Measurements from ENCODE around the gene FAHD1.

The FAHD1 gene

GRCh38 chr16:1826691-1827573 lies at the start of gene FAHD1, which contains the start of gene HAGH:
Gene FAHD1, plus strand, starts transcription at chr16:1827206. Its CDS starts 33 bp downstream, at chr16:1827239.
Gene HAGH, minus strand, starts transcription at chr16:1826825. Its CDS starts 38 bp downstream, at chr16:1826787.
- peak; percentile 80 to 90 (median 84) for DNase-seq (ENCODE audit: low read depth in 2 of 3, low spot score in 2 of 3)

- DNase-seq (ENCODE audit: low read depth in 2 of 3, low spot score in 2 of 3) = no peak
Measured at GRCh38 chr16:1777375-1778199, 49.4 kb upstream of the FAHD1 start.

- DNase-seq (ENCODE audit: low read depth in 2 of 3, low spot score in 2 of 3) = no peak
Measured at GRCh38 chr16:1778200-1779179, 48.5 kb upstream of the FAHD1 start.

GRCh38 chr16:1779234-1779701 lies 47.7 kb upstream of the FAHD1 start:
- DNase-seq (ENCODE audit: low read depth in 2 of 3, low spot score in 2 of 3) = no peak

- no peak for DNase-seq (ENCODE audit: low read depth in 2 of 3, low spot score in 2 of 3)
Measured at GRCh38 chr16:1779741-1780676, 47.0 kb upstream of the FAHD1 start.

- no peak for DNase-seq (ENCODE audit: low read depth in 2 of 3, low spot score in 2 of 3)
Measured at GRCh38 chr16:1780677-1781072, 46.3 kb upstream of the FAHD1 start.

- DNase-seq (ENCODE audit: low read depth in 2 of 3, low spot score in 2 of 3) = no peak
Measured at GRCh38 chr16:1781254-1781653, 45.8 kb upstream of the FAHD1 start.

- DNase-seq (ENCODE audit: low read depth in 2 of 3, low spot score in 2 of 3) = no peak
Measured at GRCh38 chr16:1781758-1782407, 45.1 kb upstream of the FAHD1 start.

- DNase-seq (ENCODE audit: low read depth in 2 of 3, low spot score in 2 of 3) = peak; percentile 83 to 97 (median 95)
Measured at GRCh38 chr16:1782408-1783264, 44.4 kb upstream of the FAHD1 start, which contains the start of the genes NUBP2 and SPSB3. Gene NUBP2, plus strand, starts transcription at chr16:1782960. Its CDS starts 61 bp downstream, at chr16:1783021. Gene SPSB3, minus strand, starts transcription at chr16:1782571. Its CDS starts 1,088 bp downstream, at chr16:1781483.

- no peak for DNase-seq (ENCODE audit: low read depth in 2 of 3, low spot score in 2 of 3)
Measured at GRCh38 chr16:1784977-1785845, 41.8 kb upstream of the FAHD1 start.

GRCh38 chr16:1785846-1786170 lies 41.2 kb upstream of the FAHD1 start:
- DNase-seq (ENCODE audit: low read depth in 2 of 3, low spot score in 2 of 3) = no peak

GRCh38 chr16:1786242-1787055 lies 40.6 kb upstream of the FAHD1 start:
- DNase-seq (ENCODE audit: low read depth in 2 of 3, low spot score in 2 of 3) = no peak

GRCh38 chr16:1787056-1787321 lies 40.0 kb upstream of the FAHD1 start:
- no peak for DNase-seq (ENCODE audit: low read depth in 2 of 3, low spot score in 2 of 3)

GRCh38 chr16:1787322-1788094 lies 39.5 kb upstream of the FAHD1 start:
- no peak for DNase-seq (ENCODE audit: low read depth in 2 of 3, low spot score in 2 of 3)

- DNase-seq (ENCODE audit: low read depth in 2 of 3, low spot score in 2 of 3) = no peak
Measured at GRCh38 chr16:1788095-1788707, 38.8 kb upstream of the FAHD1 start.
